ENCODE results near the gene CRACDL. TPM values are rescaled to one million over a fixed set of nuclear protein-coding genes. Genes with fewer than 3 reads are reported as not detected.
A peak's percentile ranks its signal among the peaks of the same experiment; 100 is the strongest.

CRACDL gene
- total and polyA plus RNA-seq, 2 of the 13 experiments (the other 11 are each of a cell fraction or from before 2014, with no cell fraction given) = 0.15 to 0.26 TPM

DNA sequence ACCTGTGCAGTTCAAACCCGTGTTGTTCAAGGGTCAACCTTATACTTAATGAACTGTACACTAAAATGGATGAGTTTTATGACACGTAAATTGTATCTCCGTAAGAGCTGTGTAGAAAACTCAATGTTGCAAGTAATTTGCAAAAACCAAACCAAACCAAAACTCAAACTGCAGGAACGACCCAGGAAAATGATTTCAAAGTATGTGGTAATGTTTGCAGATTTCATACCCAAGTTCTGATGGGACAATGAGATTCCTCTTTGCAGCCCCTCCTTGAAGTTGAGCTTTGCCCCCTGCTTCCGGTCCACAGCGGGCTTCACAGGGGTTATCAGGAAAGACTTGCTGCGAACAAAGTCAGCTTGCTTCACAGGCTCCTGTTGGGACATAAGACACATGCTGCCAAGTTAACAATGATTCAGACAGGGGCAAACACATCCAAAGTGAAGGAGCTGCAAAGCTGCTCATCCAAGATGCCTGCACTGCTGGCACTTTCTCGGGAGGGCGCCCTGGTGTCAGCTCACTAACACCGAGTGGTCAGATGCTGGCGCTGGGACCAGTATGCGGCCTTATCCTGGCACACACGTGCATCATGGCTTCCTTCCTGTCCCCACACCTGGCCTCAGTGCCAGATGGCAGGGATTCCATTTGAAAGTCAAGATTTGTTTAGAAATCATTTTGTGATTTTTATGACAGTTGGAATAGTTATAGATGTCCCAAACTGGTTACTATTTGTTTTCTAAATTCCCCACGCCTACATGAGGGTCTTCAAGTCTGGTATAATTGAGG, 139.9 kb downstream of the CRACDL start (continued):
- TF ChIP-seq SOX13 (IDR thresholded peaks at IDR 0.05) (peak; percentile 97), SOX13 (CRISPR knock-in tag; conservative IDR thresholded peaks at IDR 0.05 in 1 of 2, IDR thresholded peaks at IDR 0.05 in 1 of 2) (peak; percentile 16 to 99; a peak in 2 of 4 replicates), ZNF776 (CRISPR knock-in tag; IDR thresholded peaks at IDR 0.05) (peak; percentile 39; the same call in 1 of the 2 replicates), TCF7L2 (IDR thresholded peaks at IDR 0.05; ENCODE audit: low read depth, low read length) (peak; percentile 68), PHF21A (CRISPR knock-in tag; IDR thresholded peaks at IDR 0.05) (peak; percentile 99), ISX (CRISPR knock-in tag; conservative IDR thresholded peaks at IDR 0.05) (no peak), SRF (IDR thresholded peaks at IDR 0.05; ENCODE audit: low read depth, low read length) (no peak), ZNF260 (CRISPR knock-in tag; IDR thresholded peaks at IDR 0.05; ENCODE audit: borderline replicate concordance, low read depth) (no peak), ZNF33B (CRISPR knock-in tag; IDR thresholded peaks at IDR 0.05) (no peak), ZSCAN12 (CRISPR knock-in tag; IDR thresholded peaks at IDR 0.05) (0 out of 2 replicates have a peak, but pooled peaks have one; percentile 12), HMG20B (CRISPR knock-in tag; conservative IDR thresholded peaks at IDR 0.05) (peak; percentile 88), ZNF274 (CRISPR knock-in tag; IDR thresholded peaks at IDR 0.05) (peak; percentile 68; the same call in 1 of the 2 replicates), POLR2A (IDR thresholded peaks at IDR 0.05; ENCODE audit: insufficient read depth in 1 of 2, low read depth in 2 of 2, low read length in 2 of 2) (peak; percentile 72 to 79), ZNF292 (CRISPR knock-in tag; IDR thresholded peaks at IDR 0.05; ENCODE audit: borderline replicate concordance, low read depth) (peak; percentile 100), HCFC1 (IDR thresholded peaks at IDR 0.05; ENCODE audit: low read depth, low read length) (no peak), TRIM24 (CRISPR knock-in tag; IDR thresholded peaks at IDR 0.05) (0 out of 2 replicates have a peak, but pooled peaks have one; percentile 46)
- TF ChIP-seq, protein P1, sequence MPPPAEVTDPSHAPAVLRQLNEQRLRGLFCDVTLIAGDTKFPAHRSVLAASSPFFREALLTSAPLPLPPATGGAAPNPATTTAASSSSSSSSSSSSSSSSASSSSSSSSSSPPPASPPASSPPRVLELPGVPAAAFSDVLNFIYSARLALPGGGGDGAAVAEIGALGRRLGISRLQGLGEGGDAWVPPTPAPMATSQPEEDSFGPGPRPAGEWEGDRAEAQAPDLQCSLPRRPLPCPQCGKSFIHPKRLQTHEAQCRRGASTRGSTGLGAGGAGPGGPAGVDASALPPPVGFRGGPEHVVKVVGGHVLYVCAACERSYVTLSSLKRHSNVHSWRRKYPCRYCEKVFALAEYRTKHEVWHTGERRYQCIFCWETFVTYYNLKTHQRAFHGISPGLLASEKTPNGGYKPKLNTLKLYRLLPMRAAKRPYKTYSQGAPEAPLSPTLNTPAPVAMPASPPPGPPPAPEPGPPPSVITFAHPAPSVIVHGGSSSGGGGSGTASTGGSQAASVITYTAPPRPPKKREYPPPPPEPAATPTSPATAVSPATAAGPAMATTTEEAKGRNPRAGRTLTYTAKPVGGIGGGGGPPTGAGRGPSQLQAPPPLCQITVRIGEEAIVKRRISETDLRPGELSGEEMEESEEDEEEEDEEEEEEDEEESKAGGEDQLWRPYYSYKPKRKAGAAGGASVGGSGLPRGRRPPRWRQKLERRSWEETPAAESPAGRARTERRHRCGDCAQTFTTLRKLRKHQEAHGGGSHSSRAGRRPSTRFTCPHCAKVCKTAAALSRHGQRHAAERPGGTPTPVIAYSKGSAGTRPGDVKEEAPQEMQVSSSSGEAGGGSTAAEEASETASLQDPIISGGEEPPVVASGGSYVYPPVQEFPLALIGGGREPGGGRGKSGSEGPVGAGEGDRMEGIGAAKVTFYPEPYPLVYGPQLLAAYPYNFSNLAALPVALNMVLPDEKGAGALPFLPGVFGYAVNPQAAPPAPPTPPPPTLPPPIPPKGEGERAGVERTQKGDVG (CRISPR knock-in tag; IDR thresholded peaks at IDR 0.05; ENCODE audit: borderline replicate concordance) = peak; percentile 88
- TF ChIP-seq, protein P2, sequence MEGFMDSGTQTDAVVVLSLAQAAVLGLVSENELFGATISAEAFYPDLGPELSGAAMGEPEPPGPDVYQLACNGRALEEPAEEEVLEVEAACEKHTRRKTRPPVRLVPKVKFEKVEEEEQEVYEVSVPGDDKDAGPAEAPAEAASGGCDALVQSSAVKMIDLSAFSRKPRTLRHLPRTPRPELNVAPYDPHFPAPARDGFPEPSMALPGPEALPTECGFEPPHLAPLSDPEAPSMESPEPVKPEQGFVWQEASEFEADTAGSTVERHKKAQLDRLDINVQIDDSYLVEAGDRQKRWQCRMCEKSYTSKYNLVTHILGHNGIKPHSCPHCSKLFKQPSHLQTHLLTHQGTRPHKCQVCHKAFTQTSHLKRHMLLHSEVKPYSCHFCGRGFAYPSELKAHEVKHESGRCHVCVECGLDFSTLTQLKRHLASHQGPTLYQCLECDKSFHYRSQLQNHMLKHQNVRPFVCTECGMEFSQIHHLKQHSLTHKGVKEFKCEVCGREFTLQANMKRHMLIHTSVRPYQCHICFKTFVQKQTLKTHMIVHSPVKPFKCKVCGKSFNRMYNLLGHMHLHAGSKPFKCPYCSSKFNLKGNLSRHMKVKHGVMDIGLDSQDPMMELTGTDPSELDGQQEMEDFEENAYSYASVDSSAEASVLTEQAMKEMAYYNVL (CRISPR knock-in tag; IDR thresholded peaks at IDR 0.05; ENCODE audit: borderline replicate concordance) = peak; percentile 88; the same call in 1 of the 2 replicates
- TF ChIP-seq, protein P3, sequence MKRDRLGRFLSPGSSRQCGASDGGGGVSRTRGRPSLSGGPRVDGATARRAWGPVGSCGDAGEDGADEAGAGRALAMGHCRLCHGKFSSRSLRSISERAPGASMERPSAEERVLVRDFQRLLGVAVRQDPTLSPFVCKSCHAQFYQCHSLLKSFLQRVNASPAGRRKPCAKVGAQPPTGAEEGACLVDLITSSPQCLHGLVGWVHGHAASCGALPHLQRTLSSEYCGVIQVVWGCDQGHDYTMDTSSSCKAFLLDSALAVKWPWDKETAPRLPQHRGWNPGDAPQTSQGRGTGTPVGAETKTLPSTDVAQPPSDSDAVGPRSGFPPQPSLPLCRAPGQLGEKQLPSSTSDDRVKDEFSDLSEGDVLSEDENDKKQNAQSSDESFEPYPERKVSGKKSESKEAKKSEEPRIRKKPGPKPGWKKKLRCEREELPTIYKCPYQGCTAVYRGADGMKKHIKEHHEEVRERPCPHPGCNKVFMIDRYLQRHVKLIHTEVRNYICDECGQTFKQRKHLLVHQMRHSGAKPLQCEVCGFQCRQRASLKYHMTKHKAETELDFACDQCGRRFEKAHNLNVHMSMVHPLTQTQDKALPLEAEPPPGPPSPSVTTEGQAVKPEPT (CRISPR knock-in tag; IDR thresholded peaks at IDR 0.05; ENCODE audit: low read depth) = no peak; the same call in 1 of the 2 replicates
- TF ChIP-seq, protein P4, sequence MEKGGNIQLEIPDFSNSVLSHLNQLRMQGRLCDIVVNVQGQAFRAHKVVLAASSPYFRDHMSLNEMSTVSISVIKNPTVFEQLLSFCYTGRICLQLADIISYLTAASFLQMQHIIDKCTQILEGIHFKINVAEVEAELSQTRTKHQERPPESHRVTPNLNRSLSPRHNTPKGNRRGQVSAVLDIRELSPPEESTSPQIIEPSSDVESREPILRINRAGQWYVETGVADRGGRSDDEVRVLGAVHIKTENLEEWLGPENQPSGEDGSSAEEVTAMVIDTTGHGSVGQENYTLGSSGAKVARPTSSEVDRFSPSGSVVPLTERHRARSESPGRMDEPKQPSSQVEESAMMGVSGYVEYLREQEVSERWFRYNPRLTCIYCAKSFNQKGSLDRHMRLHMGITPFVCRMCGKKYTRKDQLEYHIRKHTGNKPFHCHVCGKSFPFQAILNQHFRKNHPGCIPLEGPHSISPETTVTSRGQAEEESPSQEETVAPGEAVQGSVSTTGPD (CRISPR knock-in tag; IDR thresholded peaks at IDR 0.05) = peak; percentile 80
